Measurements from ENCODE around the gene PPP2R5E. TPM values are rescaled to one million over a fixed set of nuclear protein-coding genes. Genes with fewer than 3 reads are reported as not detected.

PPP2R5E gene
- total and polyA plus RNA-seq, 9 donors, result 9.3 to 44.1 (median 35.5) TPM

GRCh38 chr14:63421226-63421625, 122.0 kb downstream of the PPP2R5E start:
- Histone ChIP-seq H3K36me3 (no peaks in the 10 kb centered on the region), H3K4me1 (ENCODE audit: insufficient read depth) (peaks cover 3% of the 10 kb centered on the region), H3K9me3 (no peaks in the 10 kb centered on the region), H3K27me3 (no peaks in the 10 kb centered on the region), H3K27ac (no peak overlapping the region), H3K4me3 (no peak overlapping the region)
- 88 to 92% (median 89%) methylated on average over 2 of the region's 2 CpGs for WGBS, 3 donors
- intact Hi-C loops (cut with DNase I), result no loop called here
- TF ChIP-seq CTCF (IDR thresholded peaks at IDR 0.05), result no peak
- no peak for TF ChIP-seq EP300 (IDR thresholded peaks at IDR 0.05)
- no peak for TF ChIP-seq POLR2A (IDR thresholded peaks at IDR 0.05)
- DNase-seq, result no peak

GRCh38 chr14:63418020-63418419, 125.2 kb downstream of the PPP2R5E start:
- 54 to 65% (median 60%) methylated on average over 3 of the region's 3 CpGs for WGBS, 3 donors
- Histone ChIP-seq H3K4me3 (no peak overlapping the region), H3K27me3 (no peaks in the 10 kb centered on the region), H3K36me3 (no peaks in the 10 kb centered on the region), H3K27ac (no peak overlapping the region), H3K4me1 (ENCODE audit: insufficient read depth) (no peaks in the 10 kb centered on the region), H3K9me3 (no peaks in the 10 kb centered on the region)
- no peak for DNase-seq
- TF ChIP-seq CTCF (IDR thresholded peaks at IDR 0.05) (no peak), EP300 (IDR thresholded peaks at IDR 0.05) (no peak), POLR2A (IDR thresholded peaks at IDR 0.05) (no peak)
- intact Hi-C loops (cut with DNase I), result no loop called here

GRCh38 chr14:63413009-63413408, 130.2 kb downstream of the PPP2R5E start:
- DNase-seq, result no peak
- TF ChIP-seq CTCF (IDR thresholded peaks at IDR 0.05) (no peak), POLR2A (IDR thresholded peaks at IDR 0.05) (no peak), EP300 (IDR thresholded peaks at IDR 0.05) (no peak)
- Histone ChIP-seq H3K27ac (no peak overlapping the region), H3K4me3 (no peak overlapping the region), H3K27me3 (no peaks in the 10 kb centered on the region), H3K36me3 (no peaks in the 10 kb centered on the region), H3K9me3 (no peaks in the 10 kb centered on the region), H3K4me1 (ENCODE audit: insufficient read depth) (no peaks in the 10 kb centered on the region)
- WGBS, 3 donors, result 52 to 76% (median 74%) methylated on average over 1 of the region's 1 CpG
- intact Hi-C loops (cut with DNase I), result no loop called here

GRCh38 chr14:63406333-63406732, 136.8 kb downstream of the PPP2R5E start:
- Histone ChIP-seq H3K4me3 (no peak overlapping the region), H3K9me3 (no peaks in the 10 kb centered on the region), H3K36me3 (no peaks in the 10 kb centered on the region), H3K27ac (no peak overlapping the region), H3K4me1 (ENCODE audit: insufficient read depth) (peaks cover 1% of the 10 kb centered on the region), H3K27me3 (no peaks in the 10 kb centered on the region)
- intact Hi-C loops (cut with DNase I), result no loop called here
- DNase-seq, result no peak
- WGBS, 3 donors, result 71 to 82% (median 72%) methylated on average over 9 of the region's 9 CpGs
- TF ChIP-seq EP300 (IDR thresholded peaks at IDR 0.05) (no peak), POLR2A (IDR thresholded peaks at IDR 0.05) (no peak), CTCF (IDR thresholded peaks at IDR 0.05) (no peak)

GRCh38 chr14:63405715-63406114, 137.5 kb downstream of the PPP2R5E start:
- Histone ChIP-seq H3K36me3 (no peaks in the 10 kb centered on the region), H3K9me3 (no peaks in the 10 kb centered on the region), H3K4me3 (no peak overlapping the region), H3K27ac (no peak overlapping the region), H3K4me1 (ENCODE audit: insufficient read depth) (peaks cover 1% of the 10 kb centered on the region), H3K27me3 (no peaks in the 10 kb centered on the region)
- no peak for DNase-seq
- intact Hi-C loops (cut with DNase I), result no loop called here
- TF ChIP-seq CTCF (IDR thresholded peaks at IDR 0.05), result no peak
- TF ChIP-seq POLR2A (IDR thresholded peaks at IDR 0.05), result no peak
- TF ChIP-seq EP300 (IDR thresholded peaks at IDR 0.05), result no peak

All from ovary (tissue), 9 donors.